ENCODE results near the gene GNPTG. TPM values are rescaled to one million over a fixed set of nuclear protein-coding genes. Genes with fewer than 3 reads are reported as not detected.

Gene GNPTG
- total RNA-seq, 1 experiment from 2014 or later = 52.2 TPM

DNA sequence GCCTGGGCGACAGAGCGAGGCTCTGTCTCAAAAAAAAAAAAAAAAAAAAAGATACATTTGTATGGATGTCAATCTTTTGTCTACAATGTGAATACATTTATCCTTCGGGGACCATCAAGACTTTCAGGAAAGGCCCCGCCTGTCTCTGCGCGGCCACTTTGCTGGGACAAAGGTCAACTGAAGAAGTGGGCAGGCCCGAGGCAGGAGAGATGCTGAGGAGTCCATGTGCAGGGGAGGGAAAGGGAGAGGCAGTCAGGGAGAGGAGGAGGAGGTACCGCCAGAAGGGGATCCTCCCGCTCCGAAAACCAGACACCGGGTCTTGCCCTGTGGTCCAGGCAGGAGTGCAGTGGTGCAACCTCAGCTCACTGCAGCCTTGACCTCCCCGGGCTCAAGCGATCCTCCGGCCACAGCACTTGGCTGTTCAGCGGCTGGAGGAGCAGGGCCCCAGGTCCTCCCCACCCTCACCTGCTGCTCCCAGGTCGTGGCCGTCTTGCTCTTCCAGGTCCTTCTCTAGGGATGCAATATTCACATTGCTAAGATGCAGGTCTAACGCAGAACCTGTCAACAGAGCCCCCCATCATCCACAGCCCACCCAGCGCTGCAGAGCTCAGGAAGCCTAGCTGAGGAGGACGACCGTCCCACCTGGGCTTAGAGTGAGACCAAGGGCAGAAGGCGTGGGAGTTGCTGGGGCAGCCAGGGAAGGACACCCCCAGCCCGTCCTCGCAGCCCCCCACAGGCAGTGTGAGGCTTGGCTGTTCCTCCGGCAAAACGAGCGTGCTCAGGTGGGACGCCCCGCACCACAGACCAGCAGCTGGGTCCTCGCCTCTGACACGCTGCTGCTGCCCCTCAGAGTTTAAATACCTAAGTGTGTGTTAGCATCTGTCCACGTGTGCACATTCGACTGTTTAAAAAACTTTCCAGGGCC lies 19.6 kb downstream of the GNPTG start:
- peaks cover 25% of the 10 kb centered on the region for H3K36me3 ChIP-seq
- H3K9me3 ChIP-seq = no peaks in the 10 kb centered on the region
- H3K27me3 ChIP-seq = no peaks in the 10 kb centered on the region
- H3K4me3 ChIP-seq = no peak overlapping the region
- DNase-seq = no peak

DNA sequence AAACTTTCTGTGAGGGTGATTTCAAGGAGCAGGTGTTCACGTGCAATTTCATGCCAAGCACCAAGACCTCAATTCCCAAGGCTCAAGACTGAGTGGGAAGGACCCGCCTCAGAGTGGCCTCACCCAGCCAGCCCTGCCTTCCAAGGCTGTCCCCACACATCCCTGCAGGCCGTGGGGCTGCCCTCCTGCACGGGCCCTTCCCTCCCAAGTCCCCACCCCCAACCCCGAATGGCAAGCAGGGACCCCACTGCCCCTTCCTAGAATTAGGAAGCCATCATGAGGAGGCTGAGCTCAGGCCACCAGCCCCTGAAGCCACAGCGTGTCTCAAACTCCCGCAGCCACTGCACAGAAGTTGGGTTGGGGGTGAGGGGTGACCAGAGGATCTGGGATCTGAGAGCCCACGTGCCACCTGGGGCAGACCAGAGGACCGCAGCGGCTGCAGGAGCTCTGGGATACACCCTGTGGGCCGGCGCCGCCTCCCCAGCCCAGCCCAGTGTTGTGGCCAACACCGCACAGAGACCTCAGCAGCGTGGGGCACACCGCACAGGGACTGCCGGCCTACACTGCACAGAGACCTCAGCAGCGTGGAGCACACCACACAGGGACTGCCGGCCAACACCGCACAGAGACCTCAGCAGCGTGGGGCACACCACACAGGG lies 20.7 kb downstream of the GNPTG start:
- no peaks in the 10 kb centered on the region for H3K27me3 ChIP-seq
- no peaks in the 10 kb centered on the region for H3K9me3 ChIP-seq
- peaks cover 21% of the 10 kb centered on the region for H3K36me3 ChIP-seq
- no peak for DNase-seq
- no peak overlapping the region for H3K4me3 ChIP-seq

- Histone ChIP-seq H3K27me3 (no peaks in the 10 kb centered on the region), H3K9me3 (no peaks in the 10 kb centered on the region), H3K36me3 (peaks cover 23% of the 10 kb centered on the region), H3K4me3 (no peak overlapping the region)
- DNase-seq = peak; percentile 28
Observed at GRCh38 chr16:1374418-1375297, 22.9 kb downstream of the GNPTG start.

GRCh38 chr16:1375298-1375640 lies 23.5 kb downstream of the GNPTG start:
- DNase-seq = no peak
- Histone ChIP-seq H3K4me3 (no peak overlapping the region), H3K36me3 (peaks cover 17% of the 10 kb centered on the region), H3K9me3 (no peaks in the 10 kb centered on the region), H3K27me3 (no peaks in the 10 kb centered on the region)

- H3K27me3 ChIP-seq = no peaks in the 10 kb centered on the region
- no peaks in the 10 kb centered on the region for H3K9me3 ChIP-seq
- H3K36me3 ChIP-seq = peaks cover 13% of the 10 kb centered on the region
- H3K4me3 ChIP-seq = no peak overlapping the region
- no peak for DNase-seq
Observed at GRCh38 chr16:1375741-1376410, 24.1 kb downstream of the GNPTG start.

- H3K36me3 ChIP-seq = peaks cover 13% of the 10 kb centered on the region
- DNase-seq = no peak
- H3K27me3 ChIP-seq = no peaks in the 10 kb centered on the region
- no peaks in the 10 kb centered on the region for H3K9me3 ChIP-seq
- no peak overlapping the region for H3K4me3 ChIP-seq
Observed at GRCh38 chr16:1377406-1378010, 25.8 kb downstream of the GNPTG start.

DNA sequence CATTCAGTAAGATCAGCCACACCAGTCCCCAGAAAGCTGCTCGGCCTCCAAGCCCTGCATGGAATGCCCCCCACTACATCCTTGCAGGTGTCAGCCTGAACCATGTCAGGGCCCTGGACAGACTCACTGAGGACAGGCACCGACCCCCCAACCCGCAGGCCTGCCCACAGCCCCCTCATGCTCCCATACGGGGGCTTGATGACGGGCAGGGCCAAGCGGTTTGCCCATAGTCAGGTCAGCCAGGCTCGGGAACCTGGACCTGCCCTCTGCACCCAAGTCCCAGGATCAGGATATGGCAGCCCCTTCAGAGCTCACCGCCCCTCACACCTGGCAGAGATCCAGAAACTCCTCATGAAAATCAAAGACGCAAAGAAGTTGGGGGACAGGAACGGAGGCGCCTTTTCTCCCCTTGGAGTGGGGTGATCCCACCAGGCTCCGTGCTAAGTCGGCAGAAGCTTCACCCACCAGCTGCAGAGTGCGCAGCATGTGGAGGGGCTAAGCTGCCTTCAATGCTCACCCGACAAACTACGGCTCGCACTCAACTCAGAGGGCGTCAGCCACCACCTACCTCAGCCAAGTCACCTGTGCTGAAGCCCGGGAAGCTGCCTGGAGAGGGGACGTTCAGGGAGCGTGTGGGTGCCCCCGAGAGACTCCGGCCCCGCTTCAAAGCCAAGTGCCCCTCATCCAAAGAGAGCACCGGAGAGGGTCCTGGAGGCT lies 26.5 kb downstream of the GNPTG start:
- Histone ChIP-seq H3K27me3 (no peaks in the 10 kb centered on the region), H3K9me3 (no peaks in the 10 kb centered on the region), H3K4me3 (peak overlapping the region; percentile 93), H3K36me3 (peaks cover 13% of the 10 kb centered on the region)
- no peak for DNase-seq

- H3K27me3 ChIP-seq = no peaks in the 10 kb centered on the region
- peaks cover 13% of the 10 kb centered on the region for H3K36me3 ChIP-seq
- no peaks in the 10 kb centered on the region for H3K9me3 ChIP-seq
- peak overlapping the region; percentile 93 for H3K4me3 ChIP-seq
- DNase-seq = peak; percentile 86
Observed at GRCh38 chr16:1378804-1379303, 27.1 kb downstream of the GNPTG start.

GRCh38 chr16:1379304-1380076 lies 27.8 kb downstream of the GNPTG start:
- no peaks in the 10 kb centered on the region for H3K9me3 ChIP-seq
- peak; percentile 70 for DNase-seq
- peak overlapping the region; percentile 93 for H3K4me3 ChIP-seq
- peaks cover 13% of the 10 kb centered on the region for H3K36me3 ChIP-seq
- no peaks in the 10 kb centered on the region for H3K27me3 ChIP-seq

DNA sequence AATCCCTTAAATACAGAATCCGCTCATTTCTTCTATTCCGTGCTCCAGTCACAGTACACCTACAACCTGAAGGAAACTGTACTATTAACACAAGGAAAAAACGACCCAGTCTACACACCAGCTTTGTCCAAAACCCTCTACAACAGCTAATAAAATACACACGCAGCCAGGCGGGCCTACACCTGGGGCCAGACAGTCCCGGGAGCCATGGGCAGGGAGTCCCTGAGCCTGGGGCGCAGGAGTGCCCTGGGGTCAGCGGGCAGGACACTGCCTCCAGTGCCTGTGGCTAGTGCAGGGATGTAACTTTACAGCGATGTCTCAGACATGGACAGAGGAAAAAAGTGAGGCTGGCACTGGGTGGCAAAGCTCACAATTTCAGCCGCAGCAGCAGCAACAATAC lies 28.5 kb downstream of the GNPTG start:
- no peak overlapping the region; the same call in 1 of the 2 replicates for H3K4me3 ChIP-seq
- H3K36me3 ChIP-seq = peaks cover 13% of the 10 kb centered on the region
- H3K27me3 ChIP-seq = no peaks in the 10 kb centered on the region
- H3K9me3 ChIP-seq = no peaks in the 10 kb centered on the region
- no peak for DNase-seq

DNA sequence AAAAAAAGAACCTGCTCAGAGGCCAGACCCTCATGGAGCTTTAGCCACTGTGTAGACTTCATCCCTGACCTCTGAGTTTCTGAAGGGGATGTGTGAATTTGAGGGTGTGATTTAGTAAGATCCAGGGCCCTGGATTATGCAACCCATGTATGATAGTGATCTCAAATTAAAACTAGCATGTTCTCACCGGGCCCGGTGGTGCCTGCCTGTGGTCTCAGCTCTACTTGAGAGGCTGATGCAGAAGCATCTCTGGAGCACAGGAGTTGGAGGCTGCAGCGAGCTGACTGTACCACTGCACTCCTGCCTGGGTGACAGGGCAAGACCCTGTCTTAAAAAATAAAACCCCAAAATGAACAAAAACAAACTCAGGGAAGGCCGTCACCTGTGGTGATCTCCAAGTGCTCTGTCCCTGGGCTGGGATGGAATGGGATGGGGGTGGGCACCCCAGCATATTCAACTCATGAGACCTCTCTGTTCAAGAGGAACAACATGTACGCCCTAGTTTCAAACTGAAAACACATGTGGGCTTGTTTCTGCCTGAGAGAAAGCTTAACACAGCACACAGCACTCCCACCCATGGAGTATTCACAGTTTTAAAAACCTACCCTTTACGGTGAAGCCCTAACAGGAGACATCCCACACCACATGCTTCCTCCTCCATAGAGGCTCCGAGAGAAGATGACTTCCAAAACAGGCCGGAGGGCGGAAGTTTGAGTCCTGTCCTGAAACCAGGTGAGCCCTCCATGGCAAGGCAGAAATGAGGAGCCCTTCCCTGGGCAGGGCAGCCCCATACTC lies 30.1 kb downstream of the GNPTG start:
- H3K9me3 ChIP-seq = no peaks in the 10 kb centered on the region
- no peaks in the 10 kb centered on the region for H3K27me3 ChIP-seq
- no peak overlapping the region for H3K4me3 ChIP-seq
- DNase-seq = no peak
- H3K36me3 ChIP-seq = peaks cover 10% of the 10 kb centered on the region

GRCh38 chr16:1383556-1383955 lies 31.8 kb downstream of the GNPTG start:
- no peaks in the 10 kb centered on the region for H3K9me3 ChIP-seq

DNA sequence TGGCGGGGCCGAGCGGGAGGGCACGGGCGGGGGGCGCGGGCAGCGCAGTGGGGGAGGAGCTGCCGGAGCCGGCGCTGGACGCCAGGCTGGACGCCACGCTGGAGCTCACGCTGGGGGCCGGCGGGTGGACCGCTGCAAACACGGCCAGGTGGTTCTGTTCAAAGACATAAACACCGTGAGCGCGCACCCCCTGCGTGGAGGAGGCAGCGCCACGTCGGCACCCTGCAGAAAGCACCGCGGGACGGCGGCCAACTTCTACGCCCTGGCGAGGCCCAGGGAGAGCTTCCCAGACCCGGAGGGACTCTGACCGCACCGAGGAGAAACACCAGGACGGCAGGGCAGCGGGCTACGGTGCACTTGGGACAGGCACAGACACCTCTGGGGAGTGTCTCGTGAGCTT lies 33.5 kb downstream of the GNPTG start:
- Histone ChIP-seq H3K9me3 (no peaks in the 10 kb centered on the region), H3K4me3 (no peak overlapping the region), H3K27me3 (no peaks in the 10 kb centered on the region), H3K36me3 (no peaks in the 10 kb centered on the region)
- no peak for DNase-seq

More at GRCh38 chr16:1383556-1383955, 31.8 kb downstream of the GNPTG start:
- H3K27me3 ChIP-seq = no peaks in the 10 kb centered on the region
- DNase-seq = no peak
- H3K36me3 ChIP-seq = peaks cover 7% of the 10 kb centered on the region
- H3K4me3 ChIP-seq = no peak overlapping the region

- DNase-seq = no peak
Observed at GRCh38 chr16:1387331-1387730, 35.6 kb downstream of the GNPTG start.

More at GRCh38 chr16:1387331-1387730, 35.6 kb downstream of the GNPTG start:
- Histone ChIP-seq H3K36me3 (no peaks in the 10 kb centered on the region), H3K9me3 (no peaks in the 10 kb centered on the region), H3K4me3 (no peak overlapping the region), H3K27me3 (no peaks in the 10 kb centered on the region)
